ENCODE results near the gene THSD4.
A peak's percentile ranks its signal among the peaks of the same experiment; 100 is the strongest.

Gene THSD4

GRCh38 chr15:71784719-71785118 is 669.4 kb downstream of the THSD4 start:
- no peak overlapping the region for H3K27ac ChIP-seq
- peak; percentile 45 for TF ChIP-seq CTCF (conservative IDR thresholded peaks at IDR 0.05)

GRCh38 chr15:71785996-71786395 is 670.7 kb downstream of the THSD4 start:
- no peak for TF ChIP-seq CTCF (conservative IDR thresholded peaks at IDR 0.05)
- no peak overlapping the region for H3K27ac ChIP-seq

GRCh38 chr15:71786673-71787072 is 671.4 kb downstream of the THSD4 start:
- H3K27ac ChIP-seq: no peak overlapping the region
- TF ChIP-seq CTCF (conservative IDR thresholded peaks at IDR 0.05): no peak

- TF ChIP-seq CTCF (conservative IDR thresholded peaks at IDR 0.05): no peak
- H3K27ac ChIP-seq: no peak overlapping the region
Measured at GRCh38 chr15:71788646-71789579, 673.6 kb downstream of the THSD4 start.

- no peak overlapping the region for H3K27ac ChIP-seq
Measured at GRCh38 chr15:71789616-71790015, 674.3 kb downstream of the THSD4 start.

GRCh38 chr15:71790081-71790480 is 674.8 kb downstream of the THSD4 start:
- TF ChIP-seq CTCF (conservative IDR thresholded peaks at IDR 0.05): no peak
- H3K27ac ChIP-seq: no peak overlapping the region

More at GRCh38 chr15:71789616-71790015, 674.3 kb downstream of the THSD4 start:
- TF ChIP-seq CTCF (conservative IDR thresholded peaks at IDR 0.05): no peak

GRCh38 chr15:71791975-71792374 is 676.7 kb downstream of the THSD4 start:
- H3K27ac ChIP-seq: no peak overlapping the region
- no peak for TF ChIP-seq CTCF (conservative IDR thresholded peaks at IDR 0.05)

Measured in VCaP (cell line).